ENCODE results near the gene DNTTIP2. TPM values are rescaled to one million over a fixed set of nuclear protein-coding genes. Genes with fewer than 3 reads are reported as not detected.
"Not testable (repeated sequence)": the region's sequence is repeated elsewhere in the genome, so short reads cannot be mapped to it uniquely, and the experiment has no call there.

Gene DNTTIP2
- total RNA-seq: 34.8 TPM
- long read RNA-seq, full-length matches to known transcripts: 19 of 20 reads
- long read RNA-seq, partial matches to known transcripts: 1 of 20 reads
- long read RNA-seq, other reads (novel, unspliced or antisense): 0 of 20 reads

- ATAC-seq (peak; percentile 99), DNase-seq (ENCODE audit: missing footprints) (peak; percentile 96)
- intact Hi-C loops (cut with DNase I): no loop called here
These were observed at the start of gene DNTTIP2 for GRCh38 chr1:93878889-93879586. TSS of gene DNTTIP2 (minus strand) at chr1:93879206. CDS start at chr1:93879148, 58 bp downstream.

GRCh38 chr1:93925206-93925605 lies 46.2 kb upstream of the DNTTIP2 start:
- no peak for ATAC-seq
- intact Hi-C loops (cut with DNase I): no loop called here
- no peak for DNase-seq (ENCODE audit: missing footprints)

DNA sequence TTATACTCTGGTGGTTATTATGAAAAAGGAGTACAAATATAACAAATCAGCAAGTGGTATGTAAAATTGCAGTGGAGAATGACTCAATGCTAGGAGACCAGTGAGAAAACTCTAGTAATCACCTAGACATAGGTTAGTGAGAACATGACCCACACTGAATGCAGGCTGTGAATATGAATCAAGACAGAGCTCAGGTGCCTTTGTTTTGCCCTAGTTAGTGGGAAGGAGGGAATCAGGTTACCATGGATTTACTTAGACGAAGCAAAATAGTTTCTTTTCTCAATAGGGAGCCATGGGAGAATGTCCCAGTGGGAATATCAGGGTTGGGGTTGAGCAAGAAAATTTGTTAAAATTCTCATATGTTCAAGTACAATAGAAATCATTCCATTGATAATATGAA lies 40.8 kb upstream of the DNTTIP2 start:
- ATAC-seq: no peak
- intact Hi-C loops (cut with DNase I): no loop called here

GRCh38 chr1:93917302-93917701 lies 38.3 kb upstream of the DNTTIP2 start:
- intact Hi-C loops (cut with DNase I): no loop called here
- no peak for DNase-seq (ENCODE audit: missing footprints)
- ATAC-seq: no peak

More for the DNA sequence above, 40.8 kb upstream of the DNTTIP2 start:
- no peak for DNase-seq (ENCODE audit: missing footprints)

DNA sequence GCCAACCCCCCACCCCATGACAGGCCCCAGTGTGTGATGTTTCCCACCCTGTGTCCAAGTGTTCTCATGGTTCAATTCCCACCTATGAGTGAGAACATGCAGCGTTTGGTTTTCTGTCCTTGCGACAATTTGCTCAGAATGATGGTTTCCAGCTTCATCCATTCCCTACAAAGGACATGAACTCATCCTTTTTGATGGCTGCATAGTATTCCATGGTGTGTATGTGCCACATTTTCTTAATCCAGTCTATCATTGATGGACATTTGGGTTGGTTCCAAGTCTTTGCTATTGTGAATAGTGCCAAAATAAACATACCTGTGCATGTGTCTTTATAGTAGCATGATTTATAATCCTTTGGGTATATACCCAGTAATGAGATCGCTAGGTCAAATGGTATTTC lies 31.9 kb upstream of the DNTTIP2 start:
- DNase-seq (ENCODE audit: missing footprints); ATAC-seq; intact Hi-C loops (cut with DNase I): not testable (repeated sequence)

- ATAC-seq (no peak), DNase-seq (ENCODE audit: missing footprints) (no peak)
- intact Hi-C loops (cut with DNase I): no loop called here
These were observed 31.3 kb upstream of the DNTTIP2 start for GRCh38 chr1:93910305-93910704.

DNA sequence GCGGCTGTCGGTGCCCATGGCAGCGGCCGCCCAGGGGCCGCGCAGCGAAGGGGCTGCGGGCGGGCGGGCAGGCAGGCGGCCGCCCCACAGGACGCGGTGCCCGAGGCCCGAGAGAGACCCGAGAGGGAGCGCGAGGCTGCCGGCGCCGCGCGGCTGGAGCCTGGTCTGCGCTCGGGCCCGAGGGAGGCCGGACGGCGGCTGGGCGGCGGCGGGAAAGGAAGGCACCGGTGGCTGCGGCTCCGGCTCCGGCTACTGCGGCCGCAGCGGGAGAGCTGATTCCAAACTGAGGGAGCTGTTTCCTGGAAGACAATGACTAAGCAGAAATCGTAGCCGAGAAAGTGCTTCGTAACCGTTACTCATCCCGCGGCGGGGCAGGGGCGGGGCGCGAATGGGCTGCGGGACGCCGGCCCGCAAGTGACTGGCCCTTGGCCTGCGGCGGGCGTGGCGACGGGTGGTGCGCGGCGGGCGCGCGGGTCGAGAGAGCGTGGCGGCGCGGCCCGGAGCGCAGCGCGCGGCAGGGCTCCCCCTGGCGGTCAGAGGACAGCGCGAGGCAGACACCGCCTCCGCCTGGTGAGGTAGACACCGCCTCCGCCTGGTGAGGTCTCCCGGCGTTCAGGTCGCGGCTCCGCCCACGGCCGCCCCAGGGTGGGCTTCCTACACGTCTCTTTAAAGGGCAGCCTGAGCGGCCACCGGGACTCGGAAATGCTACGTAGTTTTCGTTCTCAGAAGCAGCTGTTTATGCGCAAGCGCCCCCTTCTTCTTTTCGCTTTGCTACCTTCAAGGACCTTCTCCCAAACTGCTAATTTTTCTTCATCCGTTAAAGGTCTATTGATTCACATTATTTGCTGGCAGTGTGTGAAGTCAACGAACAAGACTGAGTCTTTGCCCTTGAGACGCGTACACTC lies 30.4 kb upstream of the DNTTIP2 start, which contains the start of gene GCLM:
Gene GCLM, minus strand, starts transcription at position 285 of the 905 bp plus-strand sequence. Its CDS starts 267 bp downstream, at position 18.
- intact Hi-C loops (cut with DNase I): loop anchor here (5.0 kb wide), 1 partner anchor 113 kb away; no protein-coding TSS in a partner anchor
- DNase-seq (ENCODE audit: missing footprints) (peak; percentile 98), ATAC-seq (peak; percentile 98)

DNA sequence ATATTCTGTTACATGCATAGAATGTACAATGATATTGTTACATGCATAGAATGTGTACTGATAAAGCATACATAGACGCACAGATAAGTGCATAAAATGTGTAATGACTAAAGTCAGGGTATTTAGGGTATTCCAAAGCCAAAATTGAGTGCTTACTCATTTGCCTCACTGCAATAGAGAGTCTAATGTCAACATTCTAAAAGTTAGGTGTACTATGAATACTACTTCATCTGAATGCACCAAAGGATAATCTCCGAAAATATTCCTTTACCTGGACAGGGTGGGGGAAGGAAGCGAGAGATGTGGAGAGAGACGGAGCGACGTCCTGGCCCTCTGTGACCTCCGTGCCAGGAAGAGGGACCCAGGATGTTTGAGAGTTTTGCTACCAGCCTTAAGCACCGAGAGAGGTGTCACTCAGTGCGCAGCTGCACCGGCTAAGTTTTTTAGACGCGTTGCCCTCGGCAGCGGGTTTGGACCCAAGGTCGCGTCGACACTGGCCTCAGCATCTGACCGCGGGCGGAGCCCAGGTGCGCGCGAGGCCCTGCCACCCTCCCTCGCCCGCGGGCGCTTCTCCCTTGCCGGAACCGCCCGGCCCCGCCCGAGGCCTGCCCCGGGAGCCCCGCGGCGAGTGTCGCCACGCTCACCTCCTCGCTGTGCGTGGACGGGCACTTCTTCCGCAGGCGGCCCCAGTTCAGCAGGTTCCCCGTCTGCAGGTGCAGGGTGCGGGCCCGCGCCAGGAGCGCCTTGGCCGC lies 29.6 kb upstream of the DNTTIP2 start:
- intact Hi-C loops (cut with DNase I): loop anchor here (5.0 kb wide), 1 partner anchor 114 kb away; no protein-coding TSS in a partner anchor

GRCh38 chr1:93907718-93908117 lies 28.7 kb upstream of the DNTTIP2 start:
- ATAC-seq (no peak), DNase-seq (ENCODE audit: missing footprints) (no peak)
- intact Hi-C loops (cut with DNase I): loop anchor here (5.0 kb wide), 1 partner anchor 115 kb away; no protein-coding TSS in a partner anchor

More for the DNA sequence above, 29.6 kb upstream of the DNTTIP2 start:
- DNase-seq (ENCODE audit: missing footprints) (peak; percentile 73), ATAC-seq (peak; percentile 27)

DNA sequence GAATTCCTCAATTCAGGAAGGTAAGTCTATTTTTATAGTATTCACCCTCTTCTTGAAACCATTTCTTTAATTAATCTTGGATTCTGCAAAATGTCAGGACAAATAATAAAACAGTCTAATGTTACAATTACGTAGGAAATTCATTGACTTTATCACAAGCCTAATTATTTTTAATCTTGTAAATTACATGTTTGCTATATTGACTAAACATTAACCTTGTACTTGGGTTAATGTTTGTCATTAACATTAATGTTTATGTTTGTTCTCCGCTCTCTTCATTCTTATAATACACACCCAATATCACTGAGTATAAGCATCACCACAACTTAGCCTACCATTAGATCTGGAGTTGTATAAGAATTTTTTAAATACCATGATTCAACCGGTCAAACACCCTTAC lies 27.5 kb upstream of the DNTTIP2 start:
- intact Hi-C loops (cut with DNase I): loop anchor here (5.0 kb wide), 1 partner anchor 116 kb away; no protein-coding TSS in a partner anchor

GRCh38 chr1:93905734-93906133 lies 26.7 kb upstream of the DNTTIP2 start:
- no peak for ATAC-seq
- DNase-seq (ENCODE audit: missing footprints): no peak
- intact Hi-C loops (cut with DNase I): loop anchor here (5.0 kb wide), 1 partner anchor 117 kb away; no protein-coding TSS in a partner anchor

More for the DNA sequence above, 27.5 kb upstream of the DNTTIP2 start:
- DNase-seq (ENCODE audit: missing footprints) (no peak), ATAC-seq (no peak)

- DNase-seq (ENCODE audit: missing footprints) (no peak), ATAC-seq (no peak)
- intact Hi-C loops (cut with DNase I): loop anchor here (5.0 kb wide), 1 partner anchor 117 kb away; no protein-coding TSS in a partner anchor
These were observed 26.0 kb upstream of the DNTTIP2 start for GRCh38 chr1:93905051-93905450.

GRCh38 chr1:93904228-93904627 lies 25.2 kb upstream of the DNTTIP2 start:
- ATAC-seq: no peak
- DNase-seq (ENCODE audit: missing footprints): no peak
- intact Hi-C loops (cut with DNase I): no loop called here

GRCh38 chr1:93900723-93901504 lies 21.9 kb upstream of the DNTTIP2 start:
- ATAC-seq: no peak
- intact Hi-C loops (cut with DNase I): no loop called here
- no peak for DNase-seq (ENCODE audit: missing footprints)

DNA sequence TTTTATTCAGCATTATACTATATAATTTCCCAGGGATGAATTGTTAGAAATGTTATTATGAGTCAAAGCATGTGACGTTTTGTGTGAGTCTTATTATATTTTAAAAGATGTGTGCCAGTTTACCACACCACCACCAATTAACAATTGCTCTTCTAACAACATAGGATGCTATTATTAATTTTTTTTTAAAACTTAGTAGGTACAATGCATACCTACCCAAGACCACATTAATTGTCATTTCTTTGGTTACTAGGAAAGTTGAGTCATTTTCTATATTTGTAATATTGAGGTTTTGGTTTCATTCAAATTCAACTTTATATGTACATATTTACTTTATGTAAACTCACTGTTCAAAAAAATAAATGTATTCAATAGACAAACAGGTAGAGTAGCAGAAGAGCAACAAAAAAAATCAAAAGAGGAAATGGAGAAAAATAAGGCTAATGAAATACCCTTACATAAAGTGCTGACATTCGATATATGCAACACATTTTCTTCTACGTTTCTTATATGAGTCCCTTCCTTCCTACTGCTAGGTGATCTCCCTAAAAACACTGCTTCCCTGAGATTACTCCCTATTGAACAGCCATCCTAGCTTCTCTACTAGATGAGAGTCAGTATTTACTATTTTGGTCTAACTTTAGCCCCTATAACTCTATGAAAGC lies 20.7 kb upstream of the DNTTIP2 start:
- intact Hi-C loops (cut with DNase I): no loop called here

DNA sequence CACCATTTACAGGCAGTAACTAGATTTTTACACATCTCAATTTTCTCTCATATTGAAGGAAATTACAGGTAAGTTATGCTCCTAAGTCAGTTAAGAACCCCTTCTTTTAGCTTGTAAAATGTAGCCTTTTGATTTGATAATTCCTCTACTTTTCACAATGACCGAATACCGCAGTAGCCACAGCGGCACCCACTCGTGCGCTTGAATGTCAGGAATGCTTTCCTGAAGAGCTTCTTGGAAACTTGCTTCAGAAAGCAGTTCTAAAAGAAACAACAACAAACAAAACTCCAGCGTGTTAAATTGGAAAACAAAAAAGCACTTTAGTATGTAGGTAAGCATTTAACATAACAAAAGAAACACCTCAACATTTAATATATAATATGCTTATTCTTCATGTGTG lies 9.9 kb upstream of the DNTTIP2 start:
- DNase-seq (ENCODE audit: missing footprints) (no peak), ATAC-seq (no peak)
- intact Hi-C loops (cut with DNase I): no loop called here

More for the DNA sequence above, 20.7 kb upstream of the DNTTIP2 start:
- DNase-seq (ENCODE audit: missing footprints): no peak
- ATAC-seq: no peak

DNA sequence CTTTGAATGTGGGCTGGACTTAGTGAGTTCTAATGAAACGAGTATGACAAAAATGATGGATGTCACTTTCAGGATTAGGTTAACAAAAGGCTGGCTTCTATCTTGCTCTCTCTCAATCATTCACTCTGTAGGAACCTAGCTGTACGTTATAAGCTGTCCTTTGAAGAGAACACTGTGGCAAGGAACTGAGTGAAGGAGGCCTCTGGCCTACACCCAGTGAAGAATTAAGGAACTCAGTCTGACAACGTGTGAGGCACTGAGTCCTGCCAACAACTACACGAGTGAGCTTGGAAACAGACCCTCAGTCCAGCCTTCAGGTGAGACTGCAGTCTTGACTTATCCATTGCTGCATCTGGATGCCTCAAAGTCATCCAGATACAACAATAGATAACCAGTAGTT lies 3.3 kb upstream of the DNTTIP2 start:
- ATAC-seq: no peak
- intact Hi-C loops (cut with DNase I): no loop called here

More for the DNA sequence above, 3.3 kb upstream of the DNTTIP2 start:
- no peak for DNase-seq (ENCODE audit: missing footprints)

Measured in Right ventricle myocardium inferior (tissue), 1 donor.